Keratinocyte (primary cell): ENCODE measurements around the gene PDCD5.
"Not testable (repeated sequence)": the region's sequence is repeated elsewhere in the genome, so short reads cannot be mapped to it uniquely, and the experiment has no call there.

ENCODE experiments used
- CTCF ChIP-seq, 3 experiments: IDR thresholded peaks in 1 of 3; conservative IDR thresholded peaks in 1 of 3; optimal IDR thresholded peaks in 1 of 3; 2 replicates in 2 of 3; 3 replicates in 1 of 3; pipeline versions ENCODE3 to v1.5.1; 2011; ENCODE audit warnings: low read length in 3 of 3, mild to moderate bottlenecking in 3 of 3, moderate library complexity in 2 of 3, control low read depth in 1 of 3, inconsistent platforms in 1 of 3; ENCODE audit not compliant: insufficient read depth in 2 of 3; ENCODE audit errors: extremely low read depth in 1 of 3
- EZH2 ChIP-seq: IDR thresholded peaks from one replicate; pipeline ENCODE4 v1.6.1; 2012; ENCODE audit warnings: inconsistent platforms, mild to moderate bottlenecking, low read length, moderate library complexity

- not testable (repeated sequence) for TF ChIP-seq CTCF (optimal IDR thresholded peaks at IDR 0.05 in 1 of 3, IDR thresholded peaks at IDR 0.05 in 1 of 3, conservative IDR thresholded peaks at IDR 0.05 in 1 of 3; ENCODE audit: extremely low read depth in 1 of 3, insufficient read depth in 2 of 3, low read length in 3 of 3); EZH2
Observed at GRCh38 chr19:32587747-32588504, 6.9 kb downstream of the PDCD5 start.
